ENCODE data around the gene RCAN2.

RCAN2 gene

DNA sequence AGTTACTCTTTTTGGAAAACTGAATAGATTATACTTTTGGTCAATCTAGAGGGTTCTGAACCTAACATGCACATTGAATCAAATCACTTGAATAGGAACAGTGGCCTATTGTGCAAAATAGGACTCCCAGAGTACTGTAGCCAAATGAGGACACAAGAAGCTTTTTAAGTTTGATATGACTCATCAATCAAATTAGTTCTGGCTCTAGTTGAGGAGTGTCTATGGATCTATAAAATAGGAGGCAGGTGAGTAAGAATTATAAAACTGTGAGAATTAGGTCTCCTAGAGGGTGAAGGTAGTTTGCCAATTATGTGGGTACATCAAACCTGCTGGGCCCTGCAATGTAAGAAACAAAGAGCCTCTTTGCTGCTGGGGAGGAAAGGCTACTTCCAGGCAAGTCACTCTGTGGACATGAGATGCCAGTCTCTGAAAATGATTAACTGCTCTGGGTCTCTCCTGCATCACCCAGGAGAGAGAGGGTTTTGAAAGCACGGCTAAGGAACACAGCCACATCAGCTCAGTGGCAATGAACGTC, 112.3 kb downstream of the RCAN2 start:
- TF ChIP-seq, protein P1, sequence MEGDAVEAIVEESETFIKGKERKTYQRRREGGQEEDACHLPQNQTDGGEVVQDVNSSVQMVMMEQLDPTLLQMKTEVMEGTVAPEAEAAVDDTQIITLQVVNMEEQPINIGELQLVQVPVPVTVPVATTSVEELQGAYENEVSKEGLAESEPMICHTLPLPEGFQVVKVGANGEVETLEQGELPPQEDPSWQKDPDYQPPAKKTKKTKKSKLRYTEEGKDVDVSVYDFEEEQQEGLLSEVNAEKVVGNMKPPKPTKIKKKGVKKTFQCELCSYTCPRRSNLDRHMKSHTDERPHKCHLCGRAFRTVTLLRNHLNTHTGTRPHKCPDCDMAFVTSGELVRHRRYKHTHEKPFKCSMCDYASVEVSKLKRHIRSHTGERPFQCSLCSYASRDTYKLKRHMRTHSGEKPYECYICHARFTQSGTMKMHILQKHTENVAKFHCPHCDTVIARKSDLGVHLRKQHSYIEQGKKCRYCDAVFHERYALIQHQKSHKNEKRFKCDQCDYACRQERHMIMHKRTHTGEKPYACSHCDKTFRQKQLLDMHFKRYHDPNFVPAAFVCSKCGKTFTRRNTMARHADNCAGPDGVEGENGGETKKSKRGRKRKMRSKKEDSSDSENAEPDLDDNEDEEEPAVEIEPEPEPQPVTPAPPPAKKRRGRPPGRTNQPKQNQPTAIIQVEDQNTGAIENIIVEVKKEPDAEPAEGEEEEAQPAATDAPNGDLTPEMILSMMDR (IDR thresholded peaks at IDR 0.05; ENCODE audit: insufficient read depth, low read length, poor library complexity, severe bottlenecking), result no peak
- DNase-seq (ENCODE audit: extremely low read depth, insufficient read length), result no peak
- no peaks in the 10 kb centered on the region for H3K27me3 ChIP-seq (replicated peaks; ENCODE audit: control insufficient read depth, insufficient read depth, low read length)
- no peaks in the 10 kb centered on the region for H3K36me3 ChIP-seq (ENCODE audit: control insufficient read depth, insufficient read depth, low read length)
- no peak overlapping the region for H3K4me3 ChIP-seq (replicated peaks; ENCODE audit: low read depth, low read length)

DNA sequence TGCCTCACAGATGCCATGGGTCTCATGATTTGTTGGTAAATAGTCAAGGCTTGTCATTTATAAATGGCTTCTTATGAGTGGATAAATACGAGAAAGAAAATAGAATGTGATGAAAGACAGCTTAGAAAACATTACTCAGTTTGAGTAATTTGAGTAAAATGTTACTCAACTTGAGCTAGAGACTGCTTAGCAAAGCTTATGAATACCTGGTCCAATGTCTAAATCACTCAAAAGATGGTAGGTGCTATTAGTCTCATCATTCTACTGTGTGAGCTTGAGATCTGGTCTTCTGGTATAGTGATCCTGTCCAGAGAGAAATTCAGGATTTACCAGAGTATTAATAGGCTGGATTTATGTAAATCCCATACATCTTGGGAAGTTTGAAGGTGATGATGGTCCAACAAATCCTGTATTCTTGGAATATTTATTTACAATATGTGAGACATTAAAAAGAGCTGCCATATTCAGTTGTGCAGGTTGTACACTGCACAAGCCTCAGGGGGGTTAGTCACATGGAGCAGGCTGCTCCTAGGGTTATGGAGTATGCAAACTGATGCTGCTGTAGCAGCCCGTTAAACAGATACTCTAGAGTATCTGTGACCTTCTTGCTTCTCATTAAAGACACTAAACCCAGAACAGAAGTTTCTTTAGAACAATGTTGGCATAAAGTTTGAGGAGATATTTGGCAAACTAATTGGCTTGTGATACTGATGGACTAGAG, 112.9 kb downstream of the RCAN2 start:
- TF ChIP-seq, protein P1 (IDR thresholded peaks at IDR 0.05; ENCODE audit: insufficient read depth, low read length, poor library complexity, severe bottlenecking), result no peak
- DNase-seq (ENCODE audit: extremely low read depth, insufficient read length), result no peak
- no peaks in the 10 kb centered on the region for H3K27me3 ChIP-seq (replicated peaks; ENCODE audit: control insufficient read depth, insufficient read depth, low read length)
- no peak overlapping the region for H3K4me3 ChIP-seq (replicated peaks; ENCODE audit: low read depth, low read length)
- H3K36me3 ChIP-seq (ENCODE audit: control insufficient read depth, insufficient read depth, low read length), result no peaks in the 10 kb centered on the region

DNA sequence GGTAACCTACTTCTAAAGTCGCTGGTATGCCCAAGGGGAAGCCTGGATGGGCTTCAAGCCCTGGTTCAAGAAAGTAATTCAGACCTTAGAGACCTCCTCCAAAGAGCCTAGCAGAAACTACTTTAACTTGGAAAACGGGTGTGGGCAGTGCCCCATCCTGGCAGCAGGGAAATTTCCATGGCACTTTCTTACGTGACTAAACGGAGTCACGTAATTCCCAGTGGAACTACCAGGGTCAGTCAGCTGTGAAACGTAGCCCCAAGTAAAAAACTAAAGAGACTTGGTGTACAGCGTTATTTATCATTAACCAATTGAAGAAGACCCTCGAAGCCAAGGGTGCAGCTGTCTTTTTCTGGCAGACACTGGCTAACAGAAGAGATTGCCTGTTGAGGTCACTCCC, 114.0 kb downstream of the RCAN2 start:
- H3K4me3 ChIP-seq (replicated peaks; ENCODE audit: low read depth, low read length), result no peak overlapping the region
- H3K27me3 ChIP-seq (replicated peaks; ENCODE audit: control insufficient read depth, insufficient read depth, low read length), result no peaks in the 10 kb centered on the region
- peak; percentile 13 for DNase-seq (ENCODE audit: extremely low read depth, insufficient read length)
- no peaks in the 10 kb centered on the region for H3K36me3 ChIP-seq (ENCODE audit: control insufficient read depth, insufficient read depth, low read length)
- TF ChIP-seq, protein P1 (IDR thresholded peaks at IDR 0.05; ENCODE audit: insufficient read depth, low read length, poor library complexity, severe bottlenecking), result no peak

DNA sequence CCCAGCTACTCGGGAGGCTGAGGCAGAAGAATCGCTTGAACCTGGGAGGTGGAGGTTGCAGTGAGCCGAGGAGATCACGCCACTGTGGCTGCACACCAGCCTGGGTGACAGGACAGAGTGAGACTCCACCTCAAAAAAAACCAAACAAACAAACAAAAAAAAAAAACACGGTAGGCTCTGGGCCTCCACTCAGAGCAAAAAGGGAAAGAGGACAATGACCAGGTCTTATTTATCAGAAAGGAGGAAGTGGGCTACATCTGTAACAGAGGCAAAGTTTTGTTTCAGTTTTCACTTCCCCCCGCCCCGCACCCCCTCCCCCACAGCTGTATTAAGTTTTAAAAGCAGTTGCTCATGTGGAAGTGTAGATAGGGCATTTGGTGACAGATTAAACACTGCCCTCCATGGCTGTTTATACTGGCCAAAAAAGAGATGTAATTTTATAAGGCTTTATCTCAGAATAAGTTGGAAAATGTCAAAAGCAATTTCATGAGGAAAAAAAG, 114.6 kb downstream of the RCAN2 start:
- TF ChIP-seq, protein P1 (IDR thresholded peaks at IDR 0.05; ENCODE audit: insufficient read depth, low read length, poor library complexity, severe bottlenecking), result no peak
- peak; percentile 69 for DNase-seq (ENCODE audit: extremely low read depth, insufficient read length)
- H3K27me3 ChIP-seq (replicated peaks; ENCODE audit: control insufficient read depth, insufficient read depth, low read length), result no peaks in the 10 kb centered on the region
- no peaks in the 10 kb centered on the region for H3K36me3 ChIP-seq (ENCODE audit: control insufficient read depth, insufficient read depth, low read length)
- H3K4me3 ChIP-seq (replicated peaks; ENCODE audit: low read depth, low read length), result no peak overlapping the region

DNA sequence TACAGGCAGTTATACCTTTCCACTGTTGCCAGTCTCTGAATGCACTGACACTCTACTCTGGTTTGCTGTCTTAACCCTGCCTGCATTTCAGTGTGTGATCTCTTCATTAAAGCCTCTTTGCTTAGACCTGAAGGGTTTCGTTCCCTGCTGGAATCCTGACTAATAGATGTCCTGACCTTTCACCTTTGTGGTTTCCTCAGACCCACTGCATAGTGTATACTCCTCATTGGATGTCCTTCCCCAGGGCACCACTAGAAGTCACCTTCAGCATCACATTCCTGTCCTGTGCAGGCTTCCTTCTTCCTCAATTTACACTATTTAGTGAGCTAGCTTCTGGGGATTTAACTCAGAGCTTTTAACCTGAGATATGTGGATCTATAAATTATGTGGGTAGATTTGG, 120.6 kb downstream of the RCAN2 start:
- no peak overlapping the region for H3K4me3 ChIP-seq (replicated peaks; ENCODE audit: low read depth, low read length)
- TF ChIP-seq, protein P1 (IDR thresholded peaks at IDR 0.05; ENCODE audit: insufficient read depth, low read length, poor library complexity, severe bottlenecking), result no peak
- no peaks in the 10 kb centered on the region for H3K27me3 ChIP-seq (replicated peaks; ENCODE audit: control insufficient read depth, insufficient read depth, low read length)
- DNase-seq (ENCODE audit: extremely low read depth, insufficient read length), result no peak
- H3K36me3 ChIP-seq (ENCODE audit: control insufficient read depth, insufficient read depth, low read length), result no peaks in the 10 kb centered on the region

Measured in GM06990 (cell line).